GM12865 (cell line): ENCODE data around the gene MYO19.
"Not testable (repeated sequence)": the region's sequence is repeated elsewhere in the genome, so short reads cannot be mapped to it uniquely, and the experiment has no call there.

Experiments
- DNase-seq: peaks from one replicate; pipeline ENCODE4 v3.0.0; 2010; ENCODE audit warnings: low read depth
- H3K4me3 ChIP-seq: 2 replicates; pipeline ENCODE4 v1.5.1; 2011; ENCODE audit warnings: mild to moderate bottlenecking, low read depth, low read length, control low read depth
- TF ChIP-seq, protein P1 (sequence below): IDR thresholded peaks from 2 replicates; pipeline ENCODE4 v1.5.1; 2011; ENCODE audit warnings: low read length, control low read depth, low read depth, inconsistent platforms; ENCODE audit not compliant: insufficient read depth; ENCODE audit errors: missing control alignments

Gene MYO19

GRCh38 chr17:36515837-36516236 lies 18.8 kb downstream of the MYO19 start:
- no peak overlapping the region for H3K4me3 ChIP-seq
- TF ChIP-seq, protein P1, sequence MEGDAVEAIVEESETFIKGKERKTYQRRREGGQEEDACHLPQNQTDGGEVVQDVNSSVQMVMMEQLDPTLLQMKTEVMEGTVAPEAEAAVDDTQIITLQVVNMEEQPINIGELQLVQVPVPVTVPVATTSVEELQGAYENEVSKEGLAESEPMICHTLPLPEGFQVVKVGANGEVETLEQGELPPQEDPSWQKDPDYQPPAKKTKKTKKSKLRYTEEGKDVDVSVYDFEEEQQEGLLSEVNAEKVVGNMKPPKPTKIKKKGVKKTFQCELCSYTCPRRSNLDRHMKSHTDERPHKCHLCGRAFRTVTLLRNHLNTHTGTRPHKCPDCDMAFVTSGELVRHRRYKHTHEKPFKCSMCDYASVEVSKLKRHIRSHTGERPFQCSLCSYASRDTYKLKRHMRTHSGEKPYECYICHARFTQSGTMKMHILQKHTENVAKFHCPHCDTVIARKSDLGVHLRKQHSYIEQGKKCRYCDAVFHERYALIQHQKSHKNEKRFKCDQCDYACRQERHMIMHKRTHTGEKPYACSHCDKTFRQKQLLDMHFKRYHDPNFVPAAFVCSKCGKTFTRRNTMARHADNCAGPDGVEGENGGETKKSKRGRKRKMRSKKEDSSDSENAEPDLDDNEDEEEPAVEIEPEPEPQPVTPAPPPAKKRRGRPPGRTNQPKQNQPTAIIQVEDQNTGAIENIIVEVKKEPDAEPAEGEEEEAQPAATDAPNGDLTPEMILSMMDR = no peak
- no peak for DNase-seq

DNA sequence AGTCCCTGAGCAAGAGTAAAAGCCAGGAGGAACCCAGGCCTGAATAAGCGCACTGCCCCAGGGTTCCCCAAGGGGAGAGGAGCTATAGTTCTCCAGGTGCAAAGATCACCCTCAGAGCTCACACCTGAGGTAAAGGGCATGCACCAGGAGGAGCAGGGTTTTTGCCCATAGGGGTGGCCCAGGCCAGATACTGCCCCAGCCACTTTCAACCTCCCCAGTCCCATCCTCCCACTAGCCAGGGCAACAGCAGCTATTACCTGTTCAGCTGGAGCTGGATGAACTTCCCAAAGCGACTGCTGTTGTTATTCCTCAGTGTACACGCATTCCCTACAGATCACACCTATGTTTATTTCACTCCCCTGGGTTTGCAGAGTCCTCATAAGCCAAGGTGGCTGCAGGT lies 19.8 kb downstream of the MYO19 start:
- H3K4me3 ChIP-seq = no peak overlapping the region
- no peak for DNase-seq
- TF ChIP-seq, protein P1 = no peak

GRCh38 chr17:36512641-36513040 lies 22.0 kb downstream of the MYO19 start:
- DNase-seq = no peak
- TF ChIP-seq, protein P1 = no peak
- H3K4me3 ChIP-seq = no peak overlapping the region

DNA sequence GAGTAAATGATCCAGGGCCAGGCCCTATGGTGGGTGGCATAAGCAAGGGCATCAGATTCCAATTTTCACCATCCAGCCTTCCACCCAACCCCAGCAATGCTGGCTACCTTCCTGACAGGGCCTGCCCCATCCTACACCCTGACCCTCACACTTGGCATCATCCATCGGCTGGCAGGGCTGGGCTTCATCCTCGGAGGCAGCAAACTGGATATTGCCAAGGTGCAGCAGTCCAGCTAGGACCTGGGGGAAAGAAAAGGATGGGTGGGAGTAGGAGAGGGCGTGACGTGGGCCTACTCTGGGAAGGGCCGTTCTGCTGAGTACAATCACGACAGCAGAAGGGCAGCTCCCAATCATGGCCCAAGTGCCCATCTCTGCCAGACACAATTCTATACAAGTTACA lies 23.5 kb downstream of the MYO19 start:
- H3K4me3 ChIP-seq = no peak overlapping the region
- TF ChIP-seq, protein P1 = no peak
- DNase-seq = no peak

- no peak for DNase-seq
- no peak overlapping the region for H3K4me3 ChIP-seq
- TF ChIP-seq, protein P1 = no peak
Measured at GRCh38 chr17:36510636-36511035, 24.0 kb downstream of the MYO19 start.

DNA sequence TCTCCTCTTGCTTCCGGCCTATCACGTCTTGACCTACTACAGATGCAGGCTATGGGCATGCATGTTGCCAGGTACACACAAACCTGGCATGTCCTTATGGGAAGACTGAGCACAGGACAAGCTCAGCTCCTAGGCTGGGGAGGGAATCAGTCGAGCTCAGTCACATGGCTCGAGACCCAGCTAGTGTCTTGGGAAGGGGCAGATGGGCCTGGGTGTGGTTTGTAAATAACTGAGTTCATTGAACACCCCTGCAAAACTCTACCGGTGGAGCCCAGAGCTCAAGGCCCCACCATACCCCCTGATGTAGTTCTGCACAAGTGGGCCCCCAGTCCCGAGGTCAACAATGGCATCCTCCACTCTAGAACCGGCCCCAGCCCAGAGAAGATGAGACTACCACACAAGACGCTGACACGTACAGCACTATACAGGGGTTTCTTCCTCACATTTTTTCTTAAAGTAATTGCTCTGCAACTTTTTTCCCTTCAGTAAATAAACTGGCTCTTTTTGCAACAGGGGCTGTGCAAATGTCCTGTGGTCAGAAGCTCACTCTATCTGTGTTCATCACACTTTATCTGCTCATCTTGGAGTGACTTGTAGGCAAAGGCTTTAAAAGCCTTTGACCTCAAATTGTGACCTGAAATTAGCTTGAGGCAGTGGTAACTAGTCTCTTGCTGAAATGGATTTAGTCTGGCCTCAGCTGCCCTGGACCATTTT lies 25.2 kb downstream of the MYO19 start:
- TF ChIP-seq, protein P1 = no peak
- no peak overlapping the region for H3K4me3 ChIP-seq
- DNase-seq = no peak

GRCh38 chr17:36508439-36508838 lies 26.2 kb downstream of the MYO19 start:
- H3K4me3 ChIP-seq, DNase-seq: not testable (repeated sequence)

DNA sequence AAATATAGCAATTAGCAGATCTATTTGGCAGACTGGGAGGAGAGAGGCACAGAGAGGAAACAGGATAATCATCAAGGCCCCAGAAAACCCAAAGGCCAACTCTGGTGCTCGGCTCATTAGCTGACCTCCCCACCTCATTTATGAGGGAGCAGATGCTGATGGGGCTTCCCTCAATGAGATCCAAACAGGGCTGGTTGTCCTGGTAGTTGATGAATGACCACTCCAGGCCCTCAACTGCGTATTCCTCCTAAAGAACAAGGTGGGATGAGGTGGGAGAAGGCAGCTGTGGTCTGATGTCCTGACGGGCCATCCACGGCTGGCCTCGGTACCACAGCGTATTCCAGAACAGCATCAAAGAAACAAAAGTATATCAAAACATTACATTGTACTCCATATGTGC lies 27.4 kb downstream of the MYO19 start:
- TF ChIP-seq, protein P1 = no peak
- no peak for DNase-seq
- H3K4me3 ChIP-seq = no peak overlapping the region
